ENCODE data around the gene EIF4G2.

The EIF4G2 gene

DNA sequence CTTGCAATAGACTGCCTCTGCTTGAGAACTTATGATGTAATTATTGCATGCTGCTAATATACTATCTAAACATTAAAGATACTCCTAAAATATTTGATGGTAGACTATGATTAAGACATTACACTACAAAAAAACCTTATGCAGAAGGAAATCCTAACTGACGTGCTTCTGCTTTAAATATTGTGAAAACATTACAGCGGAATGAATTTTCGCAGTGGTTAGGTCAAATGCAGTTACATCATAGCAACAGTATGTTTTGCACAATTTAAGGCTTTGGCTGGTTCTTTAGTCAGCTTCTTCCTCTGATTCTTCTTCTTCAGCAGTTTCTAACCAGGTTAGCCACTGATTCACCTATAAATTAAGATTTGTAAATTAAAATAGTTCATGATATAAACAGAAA, 11.2 kb downstream of the EIF4G2 start:
- DNase-seq (ENCODE audit: low read depth), result no peak
- TF ChIP-seq, protein P1, sequence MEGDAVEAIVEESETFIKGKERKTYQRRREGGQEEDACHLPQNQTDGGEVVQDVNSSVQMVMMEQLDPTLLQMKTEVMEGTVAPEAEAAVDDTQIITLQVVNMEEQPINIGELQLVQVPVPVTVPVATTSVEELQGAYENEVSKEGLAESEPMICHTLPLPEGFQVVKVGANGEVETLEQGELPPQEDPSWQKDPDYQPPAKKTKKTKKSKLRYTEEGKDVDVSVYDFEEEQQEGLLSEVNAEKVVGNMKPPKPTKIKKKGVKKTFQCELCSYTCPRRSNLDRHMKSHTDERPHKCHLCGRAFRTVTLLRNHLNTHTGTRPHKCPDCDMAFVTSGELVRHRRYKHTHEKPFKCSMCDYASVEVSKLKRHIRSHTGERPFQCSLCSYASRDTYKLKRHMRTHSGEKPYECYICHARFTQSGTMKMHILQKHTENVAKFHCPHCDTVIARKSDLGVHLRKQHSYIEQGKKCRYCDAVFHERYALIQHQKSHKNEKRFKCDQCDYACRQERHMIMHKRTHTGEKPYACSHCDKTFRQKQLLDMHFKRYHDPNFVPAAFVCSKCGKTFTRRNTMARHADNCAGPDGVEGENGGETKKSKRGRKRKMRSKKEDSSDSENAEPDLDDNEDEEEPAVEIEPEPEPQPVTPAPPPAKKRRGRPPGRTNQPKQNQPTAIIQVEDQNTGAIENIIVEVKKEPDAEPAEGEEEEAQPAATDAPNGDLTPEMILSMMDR (conservative IDR thresholded peaks at IDR 0.05; ENCODE audit: low read depth, low read length), result no peak
- no peak overlapping the region for H3K4me3 ChIP-seq (ENCODE audit: low read depth, low read length)

DNA sequence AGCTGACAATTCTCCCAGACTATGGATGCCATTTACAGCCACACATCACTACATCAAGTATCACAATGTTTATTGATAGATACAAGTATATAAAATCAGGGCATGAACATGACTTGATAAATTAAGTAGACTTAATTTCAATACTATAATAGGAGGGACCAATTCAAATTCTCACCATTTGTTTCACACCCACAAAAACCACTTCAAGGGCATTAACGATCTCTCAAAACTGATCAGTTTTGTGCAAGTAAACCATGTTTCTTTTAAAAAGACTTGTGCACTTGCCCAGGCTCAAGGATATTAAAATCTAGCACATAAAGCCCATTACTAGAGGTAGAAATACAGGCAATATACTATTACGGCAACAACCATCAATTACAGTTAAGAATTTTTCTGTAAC, 11.7 kb downstream of the EIF4G2 start:
- H3K4me3 ChIP-seq (ENCODE audit: low read depth, low read length), result no peak overlapping the region
- DNase-seq (ENCODE audit: low read depth), result no peak
- TF ChIP-seq, protein P1 (conservative IDR thresholded peaks at IDR 0.05; ENCODE audit: low read depth, low read length), result no peak

DNA sequence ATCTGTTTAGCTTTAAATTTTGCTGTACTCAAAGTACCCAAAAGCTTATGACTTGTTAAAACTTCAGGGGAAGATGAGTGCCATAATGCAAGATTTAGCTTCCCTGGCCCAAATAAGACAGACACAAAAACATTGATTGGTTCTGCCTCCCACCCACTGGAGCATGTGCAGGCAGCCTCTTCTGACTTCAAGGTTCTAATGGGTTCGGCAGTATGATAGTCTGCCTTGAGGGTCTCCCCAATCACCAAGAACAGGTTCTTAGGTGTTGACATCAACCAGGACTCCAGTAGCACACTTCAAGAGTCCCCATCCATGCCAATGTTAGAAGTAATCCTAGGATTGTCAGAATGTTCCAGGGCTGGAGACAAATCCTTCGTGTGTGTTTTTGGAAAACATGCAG, 12.5 kb downstream of the EIF4G2 start:
- H3K4me3 ChIP-seq (ENCODE audit: low read depth, low read length), result no peak overlapping the region
- TF ChIP-seq, protein P1 (conservative IDR thresholded peaks at IDR 0.05; ENCODE audit: low read depth, low read length), result no peak
- DNase-seq (ENCODE audit: low read depth), result no peak

DNA sequence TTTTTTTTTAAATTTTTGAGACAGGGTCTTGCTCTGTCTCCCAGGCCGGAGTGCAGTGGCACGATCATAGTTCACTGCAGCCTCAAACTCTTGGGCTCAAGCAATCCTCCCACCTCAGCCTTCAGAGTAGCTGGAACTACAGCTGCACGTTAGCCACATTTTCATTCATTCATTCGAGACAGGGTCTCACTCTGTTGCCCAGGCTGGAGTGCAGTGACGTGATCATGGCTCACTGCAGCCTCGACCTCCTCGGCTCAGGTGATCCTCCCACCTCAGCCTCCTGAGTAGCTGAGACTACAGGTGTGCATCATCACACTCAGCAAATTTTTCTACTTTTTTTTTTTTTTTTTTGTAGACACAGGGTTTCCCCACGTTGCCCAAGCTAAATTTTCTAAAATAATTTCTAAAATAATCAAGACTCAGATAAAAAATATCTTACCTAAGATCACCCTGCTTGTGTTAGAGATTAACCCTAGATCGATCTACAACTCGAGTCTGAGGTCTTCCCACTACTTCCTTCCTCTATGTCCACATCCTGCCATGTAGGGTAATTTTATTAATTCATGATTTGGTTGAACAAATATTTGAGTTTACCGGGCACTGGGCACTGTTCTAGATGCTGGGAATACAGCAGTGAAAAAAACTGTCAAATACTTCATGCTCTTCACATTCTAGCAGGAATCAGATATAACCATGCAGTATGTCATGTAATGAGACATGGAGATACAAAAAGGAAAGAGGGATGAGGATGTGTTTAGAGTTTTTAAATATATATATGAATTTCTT, 15.1 kb downstream of the EIF4G2 start:
- TF ChIP-seq, protein P1 (conservative IDR thresholded peaks at IDR 0.05; ENCODE audit: low read depth, low read length), result no peak

DNA sequence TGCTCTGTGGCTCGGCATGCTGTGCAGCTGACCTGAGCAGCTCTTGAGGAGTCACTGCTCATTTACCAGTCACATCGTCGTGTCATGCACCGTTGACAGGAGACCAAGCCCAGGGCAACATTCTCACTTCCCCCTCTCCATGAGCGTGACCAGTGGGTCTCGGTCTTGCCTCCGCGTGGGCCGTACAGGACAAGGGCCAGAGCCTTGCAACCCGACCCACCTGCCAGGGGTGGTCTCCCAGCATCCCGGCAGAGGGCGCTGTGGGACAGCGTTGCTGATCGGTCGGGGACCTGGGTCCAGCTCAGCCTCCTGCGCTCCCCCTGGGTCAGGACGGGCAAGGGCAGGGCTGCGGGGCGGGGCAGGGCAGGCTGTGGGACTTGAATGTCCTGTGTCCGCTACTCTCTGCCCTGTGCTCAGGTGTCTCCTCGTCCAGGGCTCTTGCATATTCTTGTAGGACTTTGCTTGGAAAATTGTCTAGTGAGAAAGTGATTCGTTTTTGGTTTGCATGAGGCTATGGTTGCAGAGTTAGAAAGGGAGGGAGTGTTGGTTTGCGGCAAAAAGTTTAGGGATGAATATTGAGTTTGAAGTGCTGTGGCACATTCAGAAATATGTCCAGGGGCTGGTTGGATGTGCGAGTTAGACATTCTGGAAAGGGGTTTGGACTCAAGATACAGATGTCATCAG, 16.2 kb downstream of the EIF4G2 start:
- DNase-seq (ENCODE audit: low read depth), result peak; percentile 73
- H3K4me3 ChIP-seq (ENCODE audit: low read depth, low read length), result no peak overlapping the region
- TF ChIP-seq, protein P1 (conservative IDR thresholded peaks at IDR 0.05; ENCODE audit: low read depth, low read length), result peak; percentile 97

More for the DNA sequence above, 15.1 kb downstream of the EIF4G2 start:
- no peak overlapping the region for H3K4me3 ChIP-seq (ENCODE audit: low read depth, low read length)
- no peak for DNase-seq (ENCODE audit: low read depth)

DNA sequence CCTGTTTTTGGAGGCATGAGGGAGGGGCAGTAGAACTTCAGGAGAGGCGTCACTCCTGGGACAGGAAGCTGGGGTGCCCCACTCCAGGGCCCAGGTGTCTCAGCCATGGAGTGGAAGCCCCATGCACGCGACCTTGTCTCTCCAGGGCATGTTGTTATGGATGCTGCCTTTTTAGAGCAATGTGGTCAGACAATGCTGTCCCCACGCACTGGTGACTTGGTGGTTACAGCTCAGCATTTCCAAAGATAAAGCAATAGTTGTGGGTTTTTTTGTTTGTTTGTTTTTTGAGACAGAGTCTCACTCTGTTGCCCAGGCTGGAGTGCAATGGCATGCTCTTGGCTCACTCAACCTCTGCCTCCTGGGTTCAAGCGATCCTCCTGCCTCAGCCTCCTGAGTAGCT, 22.3 kb downstream of the EIF4G2 start:
- DNase-seq (ENCODE audit: low read depth), result no peak
- H3K4me3 ChIP-seq (ENCODE audit: low read depth, low read length), result no peak overlapping the region
- TF ChIP-seq, protein P1 (conservative IDR thresholded peaks at IDR 0.05; ENCODE audit: low read depth, low read length), result no peak

DNA sequence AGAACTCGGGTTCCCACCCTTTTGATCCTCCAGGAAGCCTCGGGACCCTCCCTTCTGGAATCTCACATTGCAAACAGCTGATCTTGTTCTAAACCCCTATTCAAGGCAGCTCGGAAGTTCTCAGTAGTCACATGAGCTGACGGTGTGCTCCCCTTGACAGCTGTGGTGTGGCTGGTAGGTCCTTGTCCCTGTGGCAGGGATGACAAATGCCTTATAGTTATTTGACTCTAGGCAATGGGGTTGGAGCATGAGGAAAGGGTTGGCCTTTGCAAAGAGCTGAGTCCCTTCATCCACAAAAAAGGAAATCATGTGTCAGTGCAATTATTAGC, 23.6 kb downstream of the EIF4G2 start:
- DNase-seq (ENCODE audit: low read depth), result no peak
- TF ChIP-seq, protein P1 (conservative IDR thresholded peaks at IDR 0.05; ENCODE audit: low read depth, low read length), result no peak

More for the DNA sequence above, 23.6 kb downstream of the EIF4G2 start:
- H3K4me3 ChIP-seq (ENCODE audit: low read depth, low read length), result no peak overlapping the region
